GM18858 (cell line): ENCODE data around the gene IDI1.
"Not testable (repeated sequence)": the region's sequence is repeated elsewhere in the genome, so short reads cannot be mapped to it uniquely, and the experiment has no call there.

ENCODE experiments used
- ATAC-seq: cut with Tn5 transposase; IDR thresholded peaks from one replicate; pipeline ENCODE4 v1.9.1; 2021; ENCODE audit not compliant: unreplicated experiment

The IDI1 gene

DNA sequence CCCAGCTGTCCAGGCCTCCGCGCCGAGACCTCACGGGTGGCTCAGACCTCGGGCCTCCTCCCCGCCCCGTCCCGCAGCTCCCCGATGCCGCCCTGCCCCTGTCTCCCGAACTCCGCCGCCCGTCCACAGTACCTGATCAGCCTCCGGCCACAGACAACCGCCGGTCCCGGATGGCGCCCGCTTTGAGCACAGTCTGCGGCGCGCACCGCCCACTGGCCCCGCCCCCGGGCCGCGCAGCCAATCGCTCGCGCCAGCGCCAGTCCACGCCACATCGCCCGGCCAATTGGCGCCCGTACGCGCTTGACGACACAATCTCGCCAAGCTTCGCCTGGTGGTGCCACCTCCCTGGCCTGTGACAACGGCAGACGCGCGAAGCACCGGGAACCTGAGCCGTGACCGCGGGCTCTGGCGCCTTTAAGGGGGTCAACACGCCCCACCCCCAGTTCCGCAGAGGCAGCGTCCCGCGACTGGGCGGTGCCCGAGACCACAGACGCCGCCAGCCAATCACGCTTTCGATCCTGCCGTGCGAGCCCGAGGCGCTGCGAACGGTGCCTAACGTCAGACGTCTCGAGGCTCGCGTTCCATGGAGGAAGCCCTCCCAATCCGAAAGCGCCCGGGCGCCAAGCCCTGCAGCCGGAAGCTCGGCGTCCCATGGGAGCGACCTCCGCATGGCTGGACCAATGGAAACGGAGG lies at the start of gene IDI1:
TSS of gene IDI1 (minus strand) at position 388 of the 693 bp plus-strand sequence. CDS start at position 272, 116 bp downstream.
- peak; percentile 73 for ATAC-seq

DNA sequence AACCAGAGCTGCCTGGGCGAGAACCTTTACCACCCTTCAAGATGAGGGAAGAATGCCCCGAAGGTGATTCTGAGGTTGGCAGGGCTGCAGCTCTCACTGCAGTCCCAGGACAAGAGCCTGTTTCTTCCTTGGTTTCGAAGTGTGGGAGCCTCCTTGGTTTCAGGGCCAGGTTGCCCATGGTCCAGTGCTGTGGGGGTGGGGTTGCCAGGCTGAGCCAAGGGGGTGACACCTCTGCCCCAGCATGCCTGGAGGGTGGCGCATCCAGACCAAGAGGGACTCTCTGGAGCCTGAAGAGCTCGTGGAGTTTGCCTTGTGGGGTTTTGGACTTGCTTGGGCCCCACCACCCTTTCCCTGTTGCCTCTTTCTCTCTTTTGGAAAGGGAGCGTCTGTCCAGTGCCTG lies 48.5 kb upstream of the IDI1 start:
- ATAC-seq = no peak

DNA sequence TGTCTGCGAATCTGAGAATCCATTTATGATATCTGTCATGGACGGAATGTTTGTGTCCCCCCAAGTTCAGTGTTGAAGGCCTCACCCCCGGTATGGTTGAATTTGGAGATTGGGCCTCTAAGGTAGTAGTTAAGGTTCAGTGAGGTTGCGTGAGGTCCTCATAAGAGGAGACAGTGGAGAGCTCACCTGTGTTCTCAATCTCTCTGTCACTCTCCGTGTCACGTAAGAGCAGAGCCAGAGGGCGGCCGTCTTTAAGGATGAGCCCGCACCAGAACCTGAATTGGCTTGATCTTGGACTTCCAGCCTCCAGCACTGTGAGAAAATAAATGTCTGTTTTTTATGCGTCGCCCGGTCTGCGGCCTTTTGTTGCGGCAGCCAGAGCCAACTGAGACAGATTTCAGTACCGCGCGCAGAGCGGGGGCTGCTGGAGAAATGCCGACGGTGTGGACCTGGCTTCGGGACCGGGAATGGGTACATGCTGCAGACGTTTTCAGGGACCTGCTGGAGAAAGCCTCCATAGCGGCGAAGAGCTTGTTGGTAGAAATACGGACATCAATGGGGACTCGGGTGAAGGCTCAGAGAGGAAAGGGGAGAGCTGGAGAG lies 47.5 kb upstream of the IDI1 start:
- ATAC-seq = no peak

DNA sequence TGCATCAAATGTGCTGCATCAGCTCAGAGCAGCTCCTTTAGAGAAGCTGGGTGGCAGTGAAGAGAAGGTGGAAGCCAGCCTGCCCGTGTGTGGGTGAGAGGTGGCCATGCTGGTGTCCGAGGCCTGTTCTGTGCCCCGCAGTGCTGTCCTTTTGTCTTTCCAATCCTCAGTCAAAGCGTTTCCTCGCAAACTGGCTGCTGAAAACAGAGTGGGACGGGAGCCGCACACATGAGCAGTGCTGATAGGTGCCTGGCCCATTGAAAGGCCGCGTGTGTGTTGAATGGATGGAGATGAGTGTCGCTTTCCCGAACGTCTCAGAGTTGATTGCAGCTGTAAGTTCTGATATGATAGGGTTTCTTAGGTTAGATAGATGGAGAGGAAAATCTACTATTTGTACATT lies 46.6 kb upstream of the IDI1 start:
- no peak for ATAC-seq

DNA sequence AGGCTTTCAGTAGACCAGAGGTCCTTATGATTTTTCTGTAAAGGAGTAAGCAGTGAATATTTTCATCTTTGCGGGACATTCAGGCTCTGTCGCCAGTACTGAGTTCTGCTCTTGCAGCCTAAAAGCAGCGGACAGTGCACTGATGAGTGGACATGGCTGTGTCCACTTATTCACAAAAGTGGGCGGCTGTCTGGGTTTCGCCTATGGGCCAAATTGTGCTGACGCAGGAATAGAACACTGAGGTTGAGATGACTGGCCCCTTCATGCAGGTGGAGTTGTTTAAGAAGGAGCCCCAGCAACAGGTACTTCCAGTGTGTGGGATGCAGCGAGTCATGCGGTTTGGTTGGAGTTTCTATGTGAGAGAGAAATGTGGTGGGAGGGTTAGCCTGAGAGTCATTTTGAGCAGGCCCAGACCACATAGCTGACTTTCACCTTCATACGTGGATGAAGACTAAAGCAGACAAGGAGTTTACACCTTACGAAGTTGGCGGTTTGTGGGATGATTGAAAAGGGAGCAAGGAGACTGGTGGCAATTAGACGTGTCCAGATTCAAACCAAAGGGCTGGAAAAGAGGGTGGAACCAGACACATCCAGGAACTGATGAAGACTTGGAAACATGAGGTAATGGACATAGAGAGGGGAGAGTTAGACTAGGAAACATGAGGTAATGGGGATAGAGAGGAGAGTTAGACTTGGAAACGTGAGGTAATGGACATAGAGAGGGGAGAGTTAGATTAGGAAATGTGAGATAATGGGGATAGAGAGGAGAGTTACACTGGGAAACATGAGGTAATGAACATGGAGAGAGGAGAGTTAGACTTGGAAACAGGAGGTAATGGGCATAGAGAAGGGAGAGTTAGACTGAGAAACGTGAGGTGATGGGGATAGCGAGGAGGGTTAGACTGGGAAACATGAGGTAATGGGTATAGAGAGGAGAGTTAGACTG lies 45.5 kb upstream of the IDI1 start:
- no peak for ATAC-seq

DNA sequence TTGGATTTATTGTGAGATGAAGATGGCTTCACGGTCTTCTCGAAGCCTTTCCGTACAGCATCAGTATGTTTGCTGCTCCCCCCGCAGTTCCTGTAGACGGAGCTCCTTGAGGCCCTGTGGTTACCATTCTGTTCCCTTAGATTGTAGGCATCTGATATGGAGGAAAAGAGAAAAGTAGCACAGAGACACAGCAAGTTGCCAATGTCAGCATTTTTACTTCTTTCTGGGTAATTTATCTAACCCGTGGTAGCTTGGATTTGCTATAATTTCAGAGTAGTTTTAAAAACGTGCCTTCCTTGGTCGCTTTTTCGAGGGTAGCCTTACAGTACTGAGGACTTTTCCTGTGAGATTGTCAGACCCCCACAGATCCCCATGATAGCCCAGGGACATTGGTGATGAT lies 44.8 kb upstream of the IDI1 start:
- ATAC-seq = no peak

DNA sequence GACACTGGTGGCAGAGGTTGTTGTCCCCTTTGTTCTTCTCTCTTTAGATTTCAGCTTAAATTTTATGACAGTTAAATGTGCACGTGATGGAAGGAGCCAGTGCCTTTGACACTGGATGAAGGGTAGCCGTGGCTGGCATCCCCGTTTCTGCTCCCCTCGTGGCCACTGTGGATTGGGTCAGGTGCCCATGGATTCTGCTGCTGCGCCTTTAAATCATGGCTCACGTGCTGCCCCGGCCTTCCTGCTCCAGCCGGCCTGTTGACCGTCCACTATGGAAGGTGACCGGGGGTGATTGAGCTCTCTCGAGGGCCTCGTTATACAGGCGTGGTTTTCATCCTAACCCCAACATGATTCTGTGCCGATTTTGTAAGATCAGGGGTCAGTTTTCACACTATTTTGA lies 41.8 kb upstream of the IDI1 start:
- no peak for ATAC-seq

DNA sequence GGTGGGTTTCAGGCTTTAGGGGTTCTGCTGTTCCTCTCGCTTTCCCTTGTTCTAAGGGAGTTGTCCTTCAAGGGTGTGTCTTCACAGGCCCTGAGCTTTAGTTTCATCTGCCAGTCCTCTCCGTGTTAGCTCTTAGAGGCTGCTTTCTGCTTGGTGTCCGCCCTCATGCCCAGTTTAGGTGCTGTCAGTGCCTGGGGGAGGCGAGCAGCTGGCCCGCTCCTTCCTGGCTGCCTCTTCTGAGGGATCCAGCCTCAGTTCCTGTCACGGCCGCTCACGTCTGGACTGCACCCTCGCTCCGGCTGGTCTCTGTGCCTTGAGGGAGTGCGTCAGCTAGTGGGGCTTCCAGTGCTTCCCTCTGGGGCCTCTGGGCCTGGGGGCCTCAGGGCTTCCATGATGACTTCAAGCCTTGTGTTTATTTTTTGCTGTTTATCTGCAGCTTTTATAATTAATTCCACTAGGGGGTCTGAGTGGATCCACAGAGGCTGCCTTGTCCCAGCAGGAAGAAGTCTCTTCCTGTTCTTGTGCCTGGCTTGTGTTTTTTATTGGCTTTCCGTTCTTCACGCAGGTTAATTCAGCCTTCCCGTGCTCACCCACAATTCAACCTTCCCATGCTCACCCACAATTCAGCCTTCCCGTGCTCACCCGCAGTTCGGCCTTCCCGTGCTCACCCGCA lies 40.2 kb upstream of the IDI1 start:
- no peak for ATAC-seq

DNA sequence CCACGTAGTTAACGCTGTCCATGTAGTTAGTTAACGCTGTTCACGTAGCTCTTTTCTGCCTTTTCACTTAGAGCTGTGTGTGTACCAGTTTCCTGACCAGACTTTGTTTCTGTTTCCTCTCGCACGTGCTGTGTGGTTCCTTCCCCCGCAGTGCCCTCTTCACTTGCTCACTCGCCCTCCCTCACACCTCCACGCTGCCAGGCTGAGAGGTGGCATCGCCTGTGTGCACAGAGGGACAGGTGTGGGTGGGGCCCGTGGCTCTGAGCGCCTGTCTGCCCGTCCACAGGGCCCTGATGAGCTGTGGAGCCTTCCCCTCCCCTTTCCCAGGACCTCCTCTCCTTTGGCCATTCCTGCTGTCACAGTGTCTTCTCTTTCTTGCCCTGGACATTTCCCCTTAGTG lies 37.9 kb upstream of the IDI1 start:
- ATAC-seq = no peak

DNA sequence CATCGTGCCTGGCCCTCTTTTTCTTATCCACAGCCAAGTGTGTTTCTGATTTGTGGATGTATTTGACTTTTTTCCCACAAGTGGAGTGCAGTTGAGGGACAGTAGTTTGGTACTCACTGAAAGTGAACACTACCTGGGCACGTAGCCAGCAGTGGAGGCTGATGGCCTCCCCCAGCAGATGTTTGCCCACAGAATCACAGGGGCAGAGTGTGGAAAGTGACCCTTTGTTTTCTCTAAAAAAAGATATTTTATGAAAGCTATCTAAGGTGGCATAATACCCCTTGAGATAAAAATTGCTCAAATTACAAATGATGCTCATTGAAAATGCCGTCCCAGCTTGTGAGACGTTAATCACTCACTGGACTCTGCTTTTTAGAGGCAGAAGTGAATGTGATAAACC lies 36.3 kb upstream of the IDI1 start:
- ATAC-seq = no peak

DNA sequence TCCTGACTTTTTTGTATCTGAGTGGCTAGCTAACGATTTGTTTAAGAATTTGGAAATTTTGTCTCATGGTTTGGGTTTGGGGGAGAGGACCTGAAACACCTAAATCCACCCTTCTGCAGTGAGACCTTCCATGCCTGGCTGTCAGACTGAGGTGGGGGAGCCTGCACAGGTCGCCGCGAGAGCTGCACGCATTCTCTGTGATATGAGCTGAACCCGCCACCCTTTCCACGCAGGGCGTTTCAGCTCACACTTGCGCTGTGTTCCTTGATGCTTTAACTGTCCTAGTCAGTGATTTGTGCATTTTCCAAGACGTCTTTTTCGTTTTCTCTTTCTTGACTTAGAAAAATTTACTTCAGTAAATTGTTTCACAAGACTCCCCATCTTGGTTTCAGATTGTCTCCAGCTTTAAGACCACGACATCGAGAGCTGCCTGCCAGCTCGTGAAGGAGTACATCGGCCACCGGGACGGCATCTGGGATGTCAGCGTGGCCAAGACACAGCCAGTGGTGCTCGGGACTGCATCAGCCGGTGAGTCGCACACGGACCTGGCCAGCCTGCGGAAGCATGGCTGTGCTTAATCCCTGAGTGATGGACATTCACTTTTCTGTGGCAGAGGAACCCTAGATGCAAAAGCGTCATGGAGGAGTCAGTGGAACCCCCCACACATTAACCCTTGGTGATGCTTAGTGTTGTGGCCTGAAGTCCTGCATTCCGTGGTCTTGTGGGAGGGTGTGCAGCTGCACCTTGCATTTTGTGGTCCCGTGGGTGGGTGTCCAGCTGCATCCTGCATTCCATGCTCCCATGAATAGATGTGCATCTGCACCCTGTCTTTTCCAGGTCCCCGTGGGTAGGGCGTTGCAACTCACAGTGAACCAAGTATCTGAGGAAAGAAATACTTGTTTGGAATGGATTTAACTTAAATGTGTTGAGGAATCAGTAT lies 35.4 kb upstream of the IDI1 start:
- no peak for ATAC-seq

DNA sequence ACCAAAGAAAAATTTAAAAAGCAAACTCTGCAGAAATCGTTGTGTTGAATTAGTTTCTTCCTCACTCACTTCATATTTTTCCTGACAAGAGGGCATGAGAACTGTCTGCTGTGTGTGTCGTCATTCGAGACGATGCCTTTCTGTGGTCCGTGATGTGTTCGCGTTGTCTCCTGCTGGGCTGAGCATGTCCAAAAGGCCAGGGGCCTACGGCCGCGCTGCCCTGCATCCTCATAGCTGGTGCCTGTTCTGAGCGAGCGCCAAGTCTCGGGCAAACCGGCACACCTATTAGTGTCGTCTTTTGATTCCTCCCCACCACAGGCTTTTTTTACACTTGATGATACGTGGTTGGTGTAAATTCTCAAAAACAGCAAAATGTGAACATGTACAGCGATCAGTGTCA lies 34.7 kb upstream of the IDI1 start:
- ATAC-seq = no peak

DNA sequence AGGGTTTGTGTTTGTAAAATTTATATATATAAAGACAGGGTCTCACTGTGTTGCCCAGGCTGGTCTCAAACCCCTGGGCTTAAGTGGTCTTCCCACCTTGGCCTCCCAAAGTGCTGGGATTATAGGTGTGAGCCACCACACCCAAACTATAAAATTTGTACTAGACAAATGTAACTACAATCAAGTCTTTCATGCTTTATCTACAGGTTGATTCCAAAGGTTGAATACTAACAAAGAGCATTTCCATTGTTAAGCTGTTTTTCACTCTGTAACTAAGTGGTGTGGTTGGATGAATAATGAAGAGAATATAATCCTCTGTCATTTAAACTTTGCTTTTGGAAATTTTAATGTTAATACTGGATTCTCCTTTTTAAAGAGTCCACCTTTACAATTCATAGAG lies 29.7 kb upstream of the IDI1 start:
- no peak for ATAC-seq

DNA sequence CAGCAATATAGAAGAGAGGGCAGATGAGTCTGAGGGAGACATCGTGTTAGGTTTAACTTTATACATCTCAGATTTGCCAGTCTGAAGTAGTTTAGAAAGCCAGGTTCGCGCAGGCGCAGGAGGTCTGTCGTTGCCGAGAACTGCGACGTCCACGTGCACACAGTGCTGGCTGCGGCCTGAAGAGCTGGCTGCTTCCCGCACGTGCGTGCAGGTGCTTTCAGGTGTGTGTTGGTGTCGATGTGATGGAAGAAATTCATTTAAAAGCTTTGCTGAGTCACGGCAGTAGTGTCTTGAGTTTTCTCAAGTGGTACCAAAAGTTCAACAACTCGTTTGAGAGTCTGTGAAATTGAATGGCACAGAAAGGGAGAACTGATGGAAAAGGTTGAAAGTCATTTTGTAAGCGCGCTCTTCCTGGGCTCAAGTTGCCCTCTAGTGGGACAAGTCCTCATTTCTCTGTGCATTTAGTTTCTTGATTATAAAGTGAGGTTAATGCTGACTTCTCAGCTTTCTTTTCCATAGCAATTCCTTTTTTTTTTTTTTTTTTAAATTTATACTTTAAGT lies 25.9 kb upstream of the IDI1 start:
- ATAC-seq = no peak

DNA sequence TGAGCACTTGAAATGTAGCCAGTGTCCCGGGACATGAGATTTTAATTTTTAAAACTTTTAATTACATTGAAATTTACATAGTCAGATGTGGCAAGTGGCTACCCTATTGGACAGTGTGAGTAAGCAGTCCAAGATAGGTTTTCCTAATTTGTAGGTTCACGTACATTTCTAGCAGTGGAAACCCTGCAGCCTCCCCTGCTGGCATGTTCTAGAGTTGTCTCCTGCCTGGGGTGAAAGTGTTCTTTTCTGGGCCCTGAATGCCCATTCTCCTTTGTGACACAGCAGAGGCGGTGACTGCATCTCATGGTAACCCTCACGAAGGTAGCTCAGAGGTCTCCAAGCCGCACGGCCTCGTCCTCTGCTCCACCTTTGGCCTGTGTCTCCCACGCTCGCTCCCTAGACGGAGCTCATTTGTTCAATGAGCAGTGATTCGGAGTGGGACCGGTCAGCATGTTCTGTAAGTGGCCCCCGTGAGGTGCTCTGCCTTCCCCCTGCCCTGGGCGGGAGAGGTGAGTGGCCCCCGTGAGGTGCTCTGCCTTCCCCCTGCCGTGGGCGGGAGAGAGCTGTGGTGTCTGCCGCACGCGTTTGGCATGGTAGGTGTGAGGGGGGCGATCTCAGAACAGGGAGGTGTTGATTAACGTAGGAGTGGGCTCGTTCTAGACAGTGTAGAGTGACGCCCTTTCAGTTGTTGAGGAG lies 25.3 kb upstream of the IDI1 start:
- ATAC-seq = no peak

DNA sequence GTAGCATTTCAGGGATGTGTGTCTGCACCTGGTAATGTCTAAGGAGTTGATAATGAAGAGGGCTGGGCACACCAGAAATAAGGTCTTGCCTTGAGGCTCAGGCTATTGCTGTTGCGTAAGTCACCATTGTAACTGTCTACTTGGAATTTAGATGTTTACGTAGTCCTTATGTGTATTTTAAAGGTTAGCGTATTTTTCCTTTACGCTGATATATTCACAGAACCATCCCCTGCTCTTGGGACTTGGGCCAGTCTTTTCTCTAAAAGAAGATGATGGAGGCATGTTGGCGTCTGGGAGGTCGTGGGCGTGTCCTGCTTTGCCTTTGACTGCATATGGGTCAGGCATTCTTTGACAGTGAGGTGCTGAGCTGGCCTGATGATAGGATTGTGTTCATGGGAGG lies 22.0 kb upstream of the IDI1 start:
- ATAC-seq = no peak

DNA sequence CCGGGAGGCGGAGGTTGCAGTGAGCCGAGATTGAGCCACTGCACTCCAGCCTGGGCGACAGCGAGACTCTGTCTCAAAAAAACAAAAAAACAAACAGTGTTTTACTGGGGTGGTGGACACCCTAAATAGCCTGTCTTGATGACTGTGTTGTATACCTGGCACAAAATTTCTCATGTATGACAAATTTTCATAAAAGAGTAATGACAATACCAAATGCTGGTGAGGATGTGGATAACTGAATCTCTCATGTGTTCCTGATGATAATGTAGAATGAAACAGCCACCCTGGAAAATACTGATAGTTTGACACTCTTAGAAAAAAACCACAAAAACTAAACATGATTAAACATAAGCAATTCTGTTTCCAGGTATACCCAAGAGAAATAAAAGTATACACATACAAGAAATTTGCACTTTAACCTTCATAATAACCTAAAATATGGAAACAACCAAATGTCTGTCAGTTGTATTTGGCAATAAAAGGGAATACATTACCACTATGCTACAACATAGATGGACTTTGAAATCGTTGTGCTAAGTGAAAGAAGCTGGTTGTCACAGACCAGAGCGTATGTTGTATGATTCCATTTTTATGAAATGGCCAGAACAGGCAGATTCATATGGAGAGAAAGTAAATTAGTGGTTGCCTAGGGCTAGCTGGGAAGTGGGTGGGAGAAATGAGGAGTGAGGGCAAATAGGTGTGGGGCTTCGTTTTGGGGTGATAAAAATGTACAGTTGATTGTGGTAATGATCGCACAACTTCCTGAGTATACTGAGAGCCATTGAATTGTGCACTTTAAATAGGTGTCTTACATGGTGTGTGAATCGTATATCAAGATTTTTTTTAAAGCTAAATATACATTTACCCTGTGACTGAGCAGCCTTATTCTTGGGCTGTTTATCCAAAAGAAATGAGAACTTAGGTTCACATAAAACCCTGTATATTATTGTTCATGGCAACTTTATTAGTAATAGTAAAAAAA lies 19.8 kb upstream of the IDI1 start:
- no peak for ATAC-seq

DNA sequence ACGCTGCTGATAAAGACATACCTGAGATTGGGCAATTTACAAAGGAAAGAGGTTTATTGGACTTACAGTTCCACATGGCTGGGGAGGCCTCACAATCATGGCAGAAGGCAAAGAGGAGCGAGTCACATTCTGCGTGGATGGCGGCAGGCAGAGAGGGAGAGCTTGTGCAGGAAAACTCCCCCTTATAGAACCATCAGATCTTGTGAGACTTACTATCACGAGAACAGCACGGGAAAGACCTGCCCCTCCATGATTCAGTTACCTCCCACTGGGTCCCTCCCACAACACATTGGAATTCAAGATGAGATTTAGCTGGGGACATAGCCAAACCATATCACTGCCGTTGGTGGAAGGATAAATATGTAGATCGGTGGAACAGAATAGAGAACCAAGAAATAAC lies 17.8 kb upstream of the IDI1 start:
- not testable (repeated sequence) for ATAC-seq
